Measurements from ENCODE around the gene PLA2G6.
"Not testable (repeated sequence)": the region's sequence is repeated elsewhere in the genome, so short reads cannot be mapped to it uniquely, and the experiment has no call there.

The PLA2G6 gene

DNA sequence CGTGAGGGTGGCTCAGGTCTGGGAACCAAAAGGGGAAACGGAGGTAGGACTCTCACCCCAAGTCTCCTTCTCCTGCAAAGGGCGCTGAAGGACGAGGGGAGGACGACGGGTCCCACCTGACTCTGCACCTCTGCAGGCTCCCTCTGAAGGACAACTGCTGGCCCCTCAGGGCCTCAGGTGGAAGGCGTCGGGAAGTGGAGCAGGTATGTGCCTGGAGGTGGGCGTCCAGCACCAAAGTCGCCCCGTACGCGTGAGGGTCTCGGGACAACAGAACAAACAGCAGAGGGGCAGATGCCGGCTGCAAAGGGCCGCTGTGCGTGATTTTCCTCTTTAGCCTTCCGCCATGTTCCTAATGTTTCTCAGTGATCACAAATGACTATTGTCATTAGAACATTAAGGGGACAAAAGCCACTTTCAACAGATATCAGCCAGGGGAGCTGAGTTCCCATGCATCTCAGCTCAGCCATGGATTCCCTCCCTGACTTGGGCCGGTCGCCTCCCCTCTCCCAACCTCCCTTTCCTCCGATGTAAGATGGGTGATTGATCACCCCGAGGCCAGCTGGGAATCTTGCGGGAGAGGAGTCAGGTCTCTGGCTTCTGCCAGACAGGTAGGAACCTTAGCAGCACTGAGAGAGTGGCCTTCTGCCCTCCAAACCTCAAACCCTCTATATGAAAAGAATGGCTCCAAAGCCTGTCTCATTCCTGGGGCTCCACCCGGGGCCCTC, 98.5 kb downstream of the PLA2G6 start:
- no peak for FAIRE-seq

DNA sequence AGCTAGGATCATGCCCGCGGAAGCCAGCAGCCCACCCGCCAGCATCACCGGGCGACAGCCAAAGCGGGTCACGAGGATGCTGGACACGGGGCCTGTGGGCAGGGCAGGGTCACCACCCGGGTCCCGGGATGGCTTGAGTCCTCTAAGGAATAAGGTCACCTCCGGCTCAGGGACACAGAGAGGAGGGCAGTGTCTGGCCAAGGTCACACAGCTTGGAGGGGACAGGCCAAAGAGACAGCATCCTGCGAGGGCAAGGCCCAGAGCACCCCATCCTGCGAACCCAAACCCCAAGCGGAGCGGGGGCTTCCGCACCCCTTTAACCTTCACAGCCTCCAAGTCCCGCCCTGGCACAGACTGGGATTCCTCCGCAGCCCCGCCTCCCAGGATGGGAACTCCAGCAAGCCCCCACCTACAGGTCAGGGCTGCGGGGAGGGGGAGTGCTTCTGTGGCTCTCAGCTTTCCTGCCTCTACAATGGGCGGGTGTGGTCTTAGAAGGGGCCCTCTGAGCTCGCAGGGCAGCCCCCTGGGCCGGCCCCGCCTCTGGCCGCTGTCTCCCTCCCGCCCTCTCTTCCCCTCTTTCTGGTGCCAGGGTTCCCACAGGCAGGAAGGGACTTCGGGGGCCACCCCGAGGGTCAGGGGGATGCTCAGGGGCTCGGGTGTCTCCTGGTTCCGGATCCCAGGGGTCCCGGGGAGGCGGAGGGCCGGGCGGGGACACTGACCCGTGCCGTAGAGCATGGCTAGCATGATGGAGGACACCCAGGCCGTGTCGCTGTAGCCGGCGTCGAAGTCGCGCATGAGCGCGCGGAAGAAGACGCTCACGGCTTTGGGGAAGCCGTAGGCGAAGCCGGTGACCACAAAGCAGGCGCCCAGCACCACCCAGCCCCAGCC, 99.4 kb downstream of the PLA2G6 start:
- FAIRE-seq = no peak

- FAIRE-seq = no peak
Observed at GRCh38 chr22:38081636-38081940, 100.0 kb downstream of the PLA2G6 start.

DNA sequence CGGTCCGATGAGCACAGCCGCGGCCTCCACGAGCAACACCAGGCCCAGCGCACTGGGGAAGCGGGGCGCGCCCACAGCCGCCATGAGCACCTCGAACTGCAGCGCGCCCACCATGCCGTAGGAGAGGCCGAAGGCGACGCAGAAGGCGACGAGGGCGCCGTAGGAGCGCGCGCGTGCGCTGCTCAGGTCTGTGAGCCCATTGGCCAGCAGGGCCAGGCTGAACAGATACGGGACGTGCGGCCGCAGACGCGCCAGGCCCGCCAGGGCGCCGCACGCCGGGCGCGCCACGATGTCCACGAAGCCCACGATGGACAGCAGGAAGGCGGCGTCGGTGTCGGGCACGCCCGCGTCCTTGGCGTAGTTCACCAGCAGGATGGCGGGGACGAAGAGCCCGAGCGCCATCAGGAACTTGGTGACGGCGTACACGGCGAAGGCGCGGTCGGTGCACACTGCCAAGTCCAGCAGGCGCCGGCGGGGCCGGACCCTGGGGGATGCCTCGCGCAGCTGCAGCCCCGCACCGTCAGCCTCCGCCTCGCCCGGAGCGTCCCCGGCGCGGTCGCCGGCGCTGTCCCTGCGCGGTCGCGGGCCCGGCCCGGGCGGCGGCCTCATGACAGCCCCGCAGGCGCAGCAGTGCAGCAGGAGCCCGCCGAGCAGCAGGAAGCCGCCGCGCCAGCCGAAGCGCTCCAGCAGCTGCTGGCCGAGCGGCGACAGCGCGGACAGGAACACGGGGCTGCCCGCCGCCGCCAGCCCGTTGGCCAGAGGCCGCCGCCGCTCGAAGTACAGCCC, 100.6 kb downstream of the PLA2G6 start:
- FAIRE-seq = no peak

GRCh38 chr22:38080474-38080849, 101.2 kb downstream of the PLA2G6 start:
- FAIRE-seq = no peak

GRCh38 chr22:38079804-38080203, 101.8 kb downstream of the PLA2G6 start:
- no peak for FAIRE-seq

- FAIRE-seq = not testable (repeated sequence)
Observed at GRCh38 chr22:38079208-38079607, 102.4 kb downstream of the PLA2G6 start.

- no peak for FAIRE-seq
Observed at GRCh38 chr22:38078046-38078840, 103.4 kb downstream of the PLA2G6 start.

GRCh38 chr22:38077595-38077994, 104.0 kb downstream of the PLA2G6 start:
- FAIRE-seq = no peak

DNA sequence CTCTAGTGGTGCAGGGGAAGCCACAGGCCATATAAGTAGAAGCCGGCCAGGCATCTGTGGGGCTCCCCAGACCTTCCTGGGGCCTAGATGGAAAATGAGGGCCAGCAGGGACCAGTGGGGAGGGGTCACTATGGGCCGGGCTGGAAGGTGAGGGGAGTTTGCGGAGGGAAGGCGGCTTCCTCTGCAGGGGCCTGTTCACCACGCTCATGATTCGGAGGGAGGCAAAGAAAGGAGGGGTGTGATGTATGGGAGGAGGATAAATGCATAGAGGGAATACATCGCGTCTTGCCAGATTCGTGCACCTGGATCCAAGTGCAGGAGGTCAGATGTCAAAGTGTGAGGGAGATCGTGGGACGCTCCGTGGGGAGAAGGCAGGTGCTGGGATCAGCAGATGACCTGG, 104.5 kb downstream of the PLA2G6 start:
- FAIRE-seq = no peak

- FAIRE-seq = no peak
Observed at GRCh38 chr22:38075961-38076360, 105.7 kb downstream of the PLA2G6 start.

DNA sequence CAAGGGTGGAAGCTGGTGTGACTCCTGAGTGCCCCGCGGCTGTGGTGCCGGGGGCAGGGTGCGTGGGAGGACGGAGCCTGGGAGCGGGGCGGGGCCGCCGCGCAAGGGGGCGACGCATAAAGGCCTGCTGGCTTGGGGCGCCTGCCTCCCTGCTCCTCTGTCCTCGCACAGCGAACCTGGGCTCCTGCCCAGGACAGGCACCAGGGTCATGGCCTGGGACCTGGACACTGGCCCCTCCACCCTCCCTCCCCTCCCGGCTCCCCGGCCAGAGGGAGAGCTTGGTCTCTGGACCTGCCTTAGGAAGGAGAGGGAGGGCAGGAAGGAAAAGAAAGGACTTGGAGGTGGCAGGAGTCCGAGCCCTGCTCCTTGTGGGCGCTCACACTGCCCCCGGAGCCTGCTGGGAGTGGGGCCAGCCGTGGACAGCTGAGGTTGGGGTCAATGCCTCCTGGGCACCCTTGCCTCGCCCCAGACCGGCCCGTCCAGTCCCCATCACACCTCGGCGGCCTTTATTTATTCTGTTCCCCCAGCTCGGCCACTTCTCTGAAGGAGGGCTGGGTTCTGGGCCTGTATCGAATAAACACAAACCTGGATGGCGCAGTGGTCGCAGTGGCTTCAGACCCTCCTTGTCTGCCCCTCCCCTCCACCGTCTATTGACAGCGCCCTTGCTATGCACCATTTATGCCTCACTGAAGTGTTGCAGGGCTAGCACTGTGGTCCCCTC, 106.4 kb downstream of the PLA2G6 start:
- no peak for FAIRE-seq

DNA sequence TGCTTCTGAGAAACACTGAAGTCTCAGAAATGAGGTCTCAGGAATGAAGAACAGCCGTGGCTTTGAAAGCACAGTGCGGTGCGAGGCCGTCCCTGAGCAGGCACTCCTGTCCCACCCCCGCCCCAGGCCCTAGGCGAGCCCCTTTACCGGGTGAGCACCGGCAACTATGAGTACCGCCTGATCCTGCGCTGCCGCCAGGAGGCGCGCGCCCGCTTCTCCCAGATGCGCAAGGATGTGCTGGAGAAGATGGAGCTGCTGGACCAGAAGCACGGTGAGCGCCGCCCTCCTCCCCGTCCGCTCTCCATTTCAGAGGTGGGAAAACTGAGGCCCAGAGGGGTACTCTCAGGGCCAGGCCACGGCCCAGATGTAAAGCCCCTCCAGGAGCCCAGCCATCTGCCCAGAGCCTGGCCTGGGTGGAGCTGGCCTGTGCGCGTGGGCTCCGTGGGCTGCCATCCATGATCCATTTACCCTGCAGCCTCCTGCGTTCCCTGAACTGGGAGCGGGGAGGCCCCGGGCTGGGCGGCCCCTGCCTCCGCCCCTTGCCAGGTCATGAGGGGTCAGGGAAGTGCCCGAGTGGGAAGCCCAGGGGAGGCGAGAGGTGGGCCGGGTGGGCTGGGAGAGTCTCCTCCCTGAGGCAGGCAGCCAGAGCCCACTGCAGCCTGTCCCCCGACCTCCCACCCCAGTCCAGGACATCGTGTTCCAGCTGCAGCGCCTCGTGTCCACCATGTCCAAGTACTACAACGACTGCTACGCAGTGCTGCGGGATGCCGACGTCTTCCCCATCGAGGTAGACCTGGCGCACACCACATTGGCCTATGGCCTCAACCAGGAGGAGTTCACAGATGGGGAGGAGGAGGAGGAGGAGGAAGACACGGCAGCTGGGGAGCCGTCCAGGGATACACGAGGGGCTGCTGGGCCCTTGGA, 107.2 kb downstream of the PLA2G6 start:
- no peak for FAIRE-seq

DNA sequence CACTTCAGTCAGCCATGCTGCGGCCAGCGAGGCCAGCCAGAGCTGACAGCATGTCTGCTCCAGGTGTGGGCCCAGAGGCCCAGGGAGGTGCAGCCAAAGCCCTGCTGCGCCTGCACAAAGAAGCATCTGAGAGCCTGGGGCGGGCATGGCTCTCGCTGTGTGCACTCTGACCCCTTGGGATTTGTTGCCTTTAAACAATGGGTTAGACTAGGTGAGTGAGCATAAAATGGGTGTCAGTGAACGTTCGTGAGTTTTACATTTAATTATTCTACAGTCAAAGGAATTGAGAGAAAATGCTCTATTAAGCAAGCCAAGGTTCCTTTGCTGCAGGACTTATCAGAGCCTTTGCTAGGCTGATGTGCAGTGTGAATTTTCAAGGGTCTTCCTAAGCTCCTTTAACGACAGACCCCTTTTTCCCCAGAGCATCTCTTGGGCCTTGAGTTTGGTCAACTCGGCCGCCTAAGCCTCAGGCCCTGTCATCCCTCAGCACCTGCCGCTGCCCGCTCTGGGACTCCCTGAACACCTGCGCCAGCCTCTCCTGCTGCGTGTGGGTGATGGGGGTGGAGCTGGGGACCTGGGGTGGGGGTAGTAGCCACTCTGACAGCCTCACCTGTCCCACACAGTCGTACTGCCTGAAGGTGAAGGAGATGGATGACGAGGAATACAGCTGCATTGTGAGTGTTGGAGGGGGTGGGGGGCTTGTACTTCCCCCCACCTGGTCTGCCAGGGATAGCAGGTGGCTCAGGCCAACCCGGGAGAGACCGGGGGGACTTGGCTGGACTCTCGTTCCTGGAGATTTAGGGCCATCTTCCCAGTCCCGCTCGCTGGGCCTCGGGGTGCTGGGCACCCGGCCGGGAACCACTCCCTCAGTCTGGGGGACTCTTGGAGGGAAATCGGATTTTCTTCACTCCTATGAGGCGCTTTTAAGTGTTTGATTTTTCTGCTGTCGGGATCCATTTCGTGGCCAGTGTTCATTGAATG, 108.2 kb downstream of the PLA2G6 start:
- FAIRE-seq = no peak

GRCh38 chr22:38072322-38073149, 109.1 kb downstream of the PLA2G6 start:
- no peak for FAIRE-seq

DNA sequence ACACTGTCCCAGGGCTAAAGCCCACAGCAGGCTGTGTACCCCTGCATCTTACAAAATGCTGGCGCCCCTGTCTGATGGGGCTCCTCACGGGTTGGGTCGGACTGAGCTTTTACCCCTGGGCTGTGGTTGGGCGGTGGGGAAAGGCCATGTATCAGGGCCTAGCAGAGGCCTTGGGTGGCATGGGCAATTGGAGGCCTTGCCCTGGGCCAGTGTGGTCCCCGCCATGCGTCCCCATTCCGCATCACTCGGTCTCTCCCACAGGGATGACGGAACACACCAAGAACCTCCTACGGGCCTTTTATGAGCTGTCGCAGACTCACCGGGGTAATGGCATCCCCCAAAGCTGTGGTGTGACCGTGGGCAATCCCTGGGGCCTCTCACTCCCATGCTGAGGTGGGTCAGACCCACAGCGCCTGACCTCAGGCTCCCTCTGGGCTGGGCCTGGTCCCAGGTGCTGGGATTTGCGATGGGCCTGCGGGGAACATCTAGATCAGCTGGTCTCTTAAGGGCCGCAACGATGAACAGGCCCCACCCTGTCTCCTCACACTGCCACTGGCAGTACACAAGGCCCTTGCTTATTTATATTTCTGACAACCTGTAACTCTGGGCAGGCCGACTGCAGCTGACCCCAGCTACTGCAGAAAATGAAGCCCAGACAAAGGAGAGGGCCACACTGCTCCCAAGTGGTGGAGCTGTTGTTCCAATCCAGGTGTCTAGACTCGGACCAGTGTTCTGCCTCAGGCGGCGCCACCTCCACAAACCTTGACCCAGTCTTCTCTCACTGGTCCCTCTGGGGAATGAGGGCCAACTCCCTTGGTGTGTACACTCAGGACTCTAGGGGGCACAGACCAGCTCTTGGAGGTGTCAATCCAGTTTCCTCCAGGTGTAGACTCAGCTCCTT, 110.0 kb downstream of the PLA2G6 start:
- no peak for FAIRE-seq

DNA sequence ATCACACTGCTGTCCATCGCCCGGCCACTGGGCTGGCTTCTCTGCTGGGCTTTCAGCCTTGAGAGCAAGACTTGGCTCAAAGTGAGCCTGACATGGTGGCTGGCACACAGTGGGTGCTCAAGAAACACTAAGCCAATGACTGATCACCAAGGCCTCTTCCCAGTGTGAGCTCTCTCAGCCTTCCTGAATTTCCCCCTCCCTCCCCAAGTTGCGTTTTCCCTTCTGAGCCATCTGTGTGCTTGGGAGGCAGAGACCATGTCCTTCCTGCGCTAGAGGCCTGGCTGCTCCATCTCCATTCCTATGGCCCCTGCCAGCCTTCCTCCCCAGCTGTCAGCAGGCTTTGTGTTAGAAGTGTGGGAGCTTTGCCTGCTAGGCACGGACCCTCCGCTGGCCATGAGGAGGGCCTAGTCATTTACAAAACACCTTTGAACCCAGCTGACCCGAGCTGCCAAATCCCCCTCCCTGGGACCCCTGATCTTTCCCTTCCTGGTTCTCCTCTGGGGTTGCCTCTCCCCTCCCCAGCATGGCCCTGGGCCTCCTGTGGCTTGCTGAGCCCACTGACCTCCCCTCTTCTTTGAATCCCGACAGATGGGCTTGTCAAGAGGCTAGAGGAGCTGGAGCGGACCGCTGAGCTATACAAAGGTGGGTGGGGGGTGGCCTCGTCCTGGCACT, 111.2 kb downstream of the PLA2G6 start:
- no peak for FAIRE-seq
